ENCODE results near the gene ZC3H6. TPM values are rescaled to one million over a fixed set of nuclear protein-coding genes. Genes with fewer than 3 reads are reported as not detected.

ZC3H6 gene
- total RNA-seq, 1 experiment from 2014 or later = 5.3 TPM

DNA sequence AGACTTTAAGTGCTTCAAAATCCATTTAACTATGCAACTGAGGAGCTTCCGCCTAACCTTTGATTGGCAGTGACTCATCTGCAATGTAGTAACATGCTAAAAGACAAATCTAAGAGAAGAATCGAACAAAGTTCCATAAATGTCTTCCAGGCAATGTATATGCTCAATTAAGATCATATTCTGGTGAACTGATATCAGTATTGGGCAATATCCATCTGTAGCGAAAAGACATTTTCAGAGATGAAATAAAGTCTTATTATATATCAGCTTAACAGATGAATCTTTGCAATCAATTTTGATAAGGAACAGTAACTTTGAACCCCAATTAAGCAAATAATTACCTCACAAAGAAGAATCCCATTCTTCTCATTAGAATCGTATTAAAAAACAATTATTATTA, 32.2 kb upstream of the ZC3H6 start:
- no peak for TF ChIP-seq SIN3A (IDR thresholded peaks at IDR 0.05; ENCODE audit: borderline replicate concordance, insufficient read depth, low read depth, low read length)
- no peak for TF ChIP-seq TCF7L2 (IDR thresholded peaks at IDR 0.05; ENCODE audit: low read depth, low read length)
- TF ChIP-seq, protein P1, sequence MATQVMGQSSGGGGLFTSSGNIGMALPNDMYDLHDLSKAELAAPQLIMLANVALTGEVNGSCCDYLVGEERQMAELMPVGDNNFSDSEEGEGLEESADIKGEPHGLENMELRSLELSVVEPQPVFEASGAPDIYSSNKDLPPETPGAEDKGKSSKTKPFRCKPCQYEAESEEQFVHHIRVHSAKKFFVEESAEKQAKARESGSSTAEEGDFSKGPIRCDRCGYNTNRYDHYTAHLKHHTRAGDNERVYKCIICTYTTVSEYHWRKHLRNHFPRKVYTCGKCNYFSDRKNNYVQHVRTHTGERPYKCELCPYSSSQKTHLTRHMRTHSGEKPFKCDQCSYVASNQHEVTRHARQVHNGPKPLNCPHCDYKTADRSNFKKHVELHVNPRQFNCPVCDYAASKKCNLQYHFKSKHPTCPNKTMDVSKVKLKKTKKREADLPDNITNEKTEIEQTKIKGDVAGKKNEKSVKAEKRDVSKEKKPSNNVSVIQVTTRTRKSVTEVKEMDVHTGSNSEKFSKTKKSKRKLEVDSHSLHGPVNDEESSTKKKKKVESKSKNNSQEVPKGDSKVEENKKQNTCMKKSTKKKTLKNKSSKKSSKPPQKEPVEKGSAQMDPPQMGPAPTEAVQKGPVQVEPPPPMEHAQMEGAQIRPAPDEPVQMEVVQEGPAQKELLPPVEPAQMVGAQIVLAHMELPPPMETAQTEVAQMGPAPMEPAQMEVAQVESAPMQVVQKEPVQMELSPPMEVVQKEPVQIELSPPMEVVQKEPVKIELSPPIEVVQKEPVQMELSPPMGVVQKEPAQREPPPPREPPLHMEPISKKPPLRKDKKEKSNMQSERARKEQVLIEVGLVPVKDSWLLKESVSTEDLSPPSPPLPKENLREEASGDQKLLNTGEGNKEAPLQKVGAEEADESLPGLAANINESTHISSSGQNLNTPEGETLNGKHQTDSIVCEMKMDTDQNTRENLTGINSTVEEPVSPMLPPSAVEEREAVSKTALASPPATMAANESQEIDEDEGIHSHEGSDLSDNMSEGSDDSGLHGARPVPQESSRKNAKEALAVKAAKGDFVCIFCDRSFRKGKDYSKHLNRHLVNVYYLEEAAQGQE (IDR thresholded peaks at IDR 0.05; ENCODE audit: insufficient read depth in 1 of 2, low read depth in 2 of 2, low read length in 1 of 2) = no peak
- no peak for TF ChIP-seq POLR2AphosphoS5 (IDR thresholded peaks at IDR 0.05; ENCODE audit: low read depth, low read length)
- TF ChIP-seq, protein P2, sequence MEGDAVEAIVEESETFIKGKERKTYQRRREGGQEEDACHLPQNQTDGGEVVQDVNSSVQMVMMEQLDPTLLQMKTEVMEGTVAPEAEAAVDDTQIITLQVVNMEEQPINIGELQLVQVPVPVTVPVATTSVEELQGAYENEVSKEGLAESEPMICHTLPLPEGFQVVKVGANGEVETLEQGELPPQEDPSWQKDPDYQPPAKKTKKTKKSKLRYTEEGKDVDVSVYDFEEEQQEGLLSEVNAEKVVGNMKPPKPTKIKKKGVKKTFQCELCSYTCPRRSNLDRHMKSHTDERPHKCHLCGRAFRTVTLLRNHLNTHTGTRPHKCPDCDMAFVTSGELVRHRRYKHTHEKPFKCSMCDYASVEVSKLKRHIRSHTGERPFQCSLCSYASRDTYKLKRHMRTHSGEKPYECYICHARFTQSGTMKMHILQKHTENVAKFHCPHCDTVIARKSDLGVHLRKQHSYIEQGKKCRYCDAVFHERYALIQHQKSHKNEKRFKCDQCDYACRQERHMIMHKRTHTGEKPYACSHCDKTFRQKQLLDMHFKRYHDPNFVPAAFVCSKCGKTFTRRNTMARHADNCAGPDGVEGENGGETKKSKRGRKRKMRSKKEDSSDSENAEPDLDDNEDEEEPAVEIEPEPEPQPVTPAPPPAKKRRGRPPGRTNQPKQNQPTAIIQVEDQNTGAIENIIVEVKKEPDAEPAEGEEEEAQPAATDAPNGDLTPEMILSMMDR (IDR thresholded peaks at IDR 0.05) = no peak
- no peaks in the 10 kb centered on the region for H3K27me3 ChIP-seq (ENCODE audit: control insufficient read depth, insufficient read depth, low read length)
- intact Hi-C loops (cut with micrococcal nuclease; ENCODE audit: unreplicated experiment) = no loop called here
- DNase-seq (ENCODE audit: low read depth, low spot score) = no peak
- POLR2A ChIA-PET = no interaction called here
- no peak overlapping the region for H3K27ac ChIP-seq (ENCODE audit: low read length)
- CTCF ChIA-PET = no interaction called here
- no peak overlapping the region for H3K4me3 ChIP-seq (ENCODE audit: low read depth in 2 of 2, low read length in 2 of 2)
- peaks cover 2% of the 10 kb centered on the region; the same call in 1 of the 2 replicates for H3K36me3 ChIP-seq (ENCODE audit: control insufficient read depth, insufficient read depth, low read length)
- in situ Hi-C loops (cut with HindIII; ENCODE audit: low pct_unique_long_range_greater_than_20kb, low sequenced_read_pairs) = no loop called here
- no peak for ATAC-seq
- no peaks in the 10 kb centered on the region for H3K9me3 ChIP-seq (ENCODE audit: control insufficient read depth, insufficient read depth, low read depth, low read length)
- H3K4me1 ChIP-seq (ENCODE audit: control insufficient read depth, insufficient read depth, low read length) = no peaks in the 10 kb centered on the region
- no TSS peak for BruUV-seq (replicated peaks)

DNA sequence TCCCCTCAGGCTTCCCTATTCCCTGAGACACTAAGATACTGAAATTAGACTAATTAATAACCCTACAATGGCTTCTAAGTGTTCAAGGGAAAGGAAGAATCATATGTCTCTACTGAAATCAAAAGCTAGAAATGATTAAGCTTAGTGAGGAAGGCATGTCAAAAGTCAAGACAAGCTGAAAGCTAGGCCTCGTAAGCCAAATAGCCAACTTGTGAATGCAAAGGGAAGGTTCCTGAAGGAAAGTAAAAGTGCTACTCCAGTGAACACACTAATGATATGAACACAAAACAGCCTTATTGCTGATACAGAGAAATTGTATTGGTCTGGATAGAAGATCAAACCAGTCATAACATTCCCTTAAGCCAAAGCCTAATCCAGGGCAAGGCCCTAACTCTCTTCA, 30.5 kb upstream of the ZC3H6 start:
- no peaks in the 10 kb centered on the region for H3K27me3 ChIP-seq (ENCODE audit: control insufficient read depth, insufficient read depth, low read length)
- H3K27ac ChIP-seq (ENCODE audit: low read length) = no peak overlapping the region
- ATAC-seq (no peak), DNase-seq (ENCODE audit: low read depth, low spot score) (no peak)
- no TSS peak for BruUV-seq (replicated peaks)
- ChIA-PET CTCF (interaction anchor here (0.6 kb wide), 1 partner anchor 15 kb away, joined by 3 read pairs; no protein-coding TSS in a partner anchor), POLR2A (no interaction called here)
- no peak overlapping the region for H3K4me3 ChIP-seq (ENCODE audit: low read depth in 2 of 2, low read length in 2 of 2)
- no peaks in the 10 kb centered on the region for H3K9me3 ChIP-seq (ENCODE audit: control insufficient read depth, insufficient read depth, low read depth, low read length)
- peaks cover 2% of the 10 kb centered on the region; the same call in 1 of the 2 replicates for H3K36me3 ChIP-seq (ENCODE audit: control insufficient read depth, insufficient read depth, low read length)
- H3K4me1 ChIP-seq (ENCODE audit: control insufficient read depth, insufficient read depth, low read length) = no peaks in the 10 kb centered on the region
- intact Hi-C loops (cut with micrococcal nuclease; ENCODE audit: unreplicated experiment) (no loop called here), in situ Hi-C loops (cut with HindIII; ENCODE audit: low pct_unique_long_range_greater_than_20kb, low sequenced_read_pairs) (no loop called here)
- TF ChIP-seq SIN3A (IDR thresholded peaks at IDR 0.05; ENCODE audit: borderline replicate concordance, insufficient read depth, low read depth, low read length) (no peak), TCF7L2 (IDR thresholded peaks at IDR 0.05; ENCODE audit: low read depth, low read length) (no peak), POLR2AphosphoS5 (IDR thresholded peaks at IDR 0.05; ENCODE audit: low read depth, low read length) (no peak)
- TF ChIP-seq, protein P1 (IDR thresholded peaks at IDR 0.05; ENCODE audit: insufficient read depth in 1 of 2, low read depth in 2 of 2, low read length in 1 of 2) = no peak
- TF ChIP-seq, protein P2 (IDR thresholded peaks at IDR 0.05) = no peak

Measured in Panc1 (cell line).